ENCODE results near the gene RBM14. TPM values are rescaled to one million over a fixed set of nuclear protein-coding genes. Genes with fewer than 3 reads are reported as not detected.
"Not testable (repeated sequence)": the region's sequence is repeated elsewhere in the genome, so short reads cannot be mapped to it uniquely, and the experiment has no call there.

RBM14 gene
- total RNA-seq, 1 experiment from 2014 or later, result 160 TPM

DNA sequence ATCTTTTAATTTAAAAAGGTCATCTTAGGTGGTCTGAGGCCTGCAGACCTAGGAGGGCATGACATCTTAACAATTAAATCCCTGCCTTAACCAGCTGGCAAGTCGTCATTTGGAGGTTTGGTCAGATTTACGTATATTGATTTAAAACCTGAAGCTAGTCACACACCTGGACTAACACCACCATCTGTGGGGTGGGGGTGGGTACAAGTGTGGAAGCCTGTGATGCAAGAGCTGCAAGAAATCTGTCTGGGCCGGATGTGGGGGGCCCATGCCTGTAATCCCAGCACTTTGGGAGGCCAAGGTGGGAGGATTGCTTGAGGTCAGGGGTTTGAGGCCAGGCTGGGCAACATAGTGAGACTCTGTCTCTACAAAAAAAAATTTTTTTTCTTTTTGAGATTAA lies 35.2 kb upstream of the RBM14 start:
- Histone ChIP-seq H3K27me3 (replicated peaks; ENCODE audit: control insufficient read depth, insufficient read depth, low read length) (no peaks in the 10 kb centered on the region; the same call in 1 of the 2 replicates), H3K4me3 (ENCODE audit: low read depth, low read length) (no peak overlapping the region), H3K9me3 (peaks cover 22% of the 10 kb centered on the region), H3K36me3 (ENCODE audit: control insufficient read depth, insufficient read depth, low read length) (no peaks in the 10 kb centered on the region), H3K4me1 (no peaks in the 10 kb centered on the region)
- ChIA-PET CTCF (interaction anchor here (0.9 kb wide), 1 partner anchor 11 kb away, joined by 6 read pairs; no protein-coding TSS in a partner anchor), POLR2A (interaction anchor here (0.6 kb wide), 1 partner anchor 89 kb away, joined by 4 read pairs; no protein-coding TSS in a partner anchor)
- DNase-seq, result no peak
- no peak overlapping the region for H3K27ac Mint-ChIP-seq (ENCODE audit: unreplicated experiment)
- peaks cover 24% of the 10 kb centered on the region for H3K9me3 Mint-ChIP-seq (ENCODE audit: unreplicated experiment)
- TF ChIP-seq, protein P1, sequence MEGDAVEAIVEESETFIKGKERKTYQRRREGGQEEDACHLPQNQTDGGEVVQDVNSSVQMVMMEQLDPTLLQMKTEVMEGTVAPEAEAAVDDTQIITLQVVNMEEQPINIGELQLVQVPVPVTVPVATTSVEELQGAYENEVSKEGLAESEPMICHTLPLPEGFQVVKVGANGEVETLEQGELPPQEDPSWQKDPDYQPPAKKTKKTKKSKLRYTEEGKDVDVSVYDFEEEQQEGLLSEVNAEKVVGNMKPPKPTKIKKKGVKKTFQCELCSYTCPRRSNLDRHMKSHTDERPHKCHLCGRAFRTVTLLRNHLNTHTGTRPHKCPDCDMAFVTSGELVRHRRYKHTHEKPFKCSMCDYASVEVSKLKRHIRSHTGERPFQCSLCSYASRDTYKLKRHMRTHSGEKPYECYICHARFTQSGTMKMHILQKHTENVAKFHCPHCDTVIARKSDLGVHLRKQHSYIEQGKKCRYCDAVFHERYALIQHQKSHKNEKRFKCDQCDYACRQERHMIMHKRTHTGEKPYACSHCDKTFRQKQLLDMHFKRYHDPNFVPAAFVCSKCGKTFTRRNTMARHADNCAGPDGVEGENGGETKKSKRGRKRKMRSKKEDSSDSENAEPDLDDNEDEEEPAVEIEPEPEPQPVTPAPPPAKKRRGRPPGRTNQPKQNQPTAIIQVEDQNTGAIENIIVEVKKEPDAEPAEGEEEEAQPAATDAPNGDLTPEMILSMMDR (IDR thresholded peaks at IDR 0.05; ENCODE audit: insufficient read depth in 1 of 2, low read depth in 1 of 2, low read length in 1 of 2, severe bottlenecking in 1 of 2, unreplicated experiment in 1 of 2), result no peak
- no TSS peak for BruUV-seq (replicated peaks)
- no peaks in the 10 kb centered on the region for H3K27me3 Mint-ChIP-seq (ENCODE audit: insufficient read depth, unreplicated experiment)
- H3K36me3 Mint-ChIP-seq (ENCODE audit: insufficient read depth, unreplicated experiment), result no peaks in the 10 kb centered on the region
- no peaks in the 10 kb centered on the region for H3K4me1 Mint-ChIP-seq (ENCODE audit: low read depth, unreplicated experiment)
- intact Hi-C loops (cut with micrococcal nuclease; ENCODE audit: unreplicated experiment), result no loop called here
- no peak overlapping the region for H3K4me3 Mint-ChIP-seq (ENCODE audit: unreplicated experiment)

DNA sequence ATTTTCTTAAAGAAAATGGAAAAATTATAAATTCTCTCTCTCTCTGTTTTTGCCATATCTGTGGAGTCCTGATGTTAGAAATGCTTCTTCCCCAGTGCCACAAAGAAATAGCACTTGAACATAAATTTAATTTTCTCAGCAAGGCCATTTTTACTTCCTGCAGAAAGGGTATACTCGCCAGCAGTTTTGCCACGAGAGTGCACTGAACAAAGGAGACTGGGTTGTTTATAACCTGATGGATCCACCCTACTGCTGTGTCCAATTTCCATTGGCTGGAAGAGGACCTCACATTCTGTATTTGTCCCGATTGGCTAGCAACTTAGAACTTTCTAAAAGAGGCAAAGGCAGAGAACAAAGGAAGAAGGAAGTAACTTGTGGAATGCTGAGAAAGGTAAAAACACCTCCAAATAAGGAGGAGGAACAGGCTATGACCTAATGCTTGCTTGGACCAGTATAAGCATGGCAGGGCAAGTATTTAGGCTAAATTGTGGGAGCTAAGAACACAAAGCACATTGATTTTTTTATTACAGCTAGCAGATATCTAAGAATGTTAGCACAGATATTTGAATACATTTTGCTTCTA lies 33.8 kb upstream of the RBM14 start:
- H3K4me3 Mint-ChIP-seq (ENCODE audit: unreplicated experiment); H3K4me1 Mint-ChIP-seq (ENCODE audit: low read depth, unreplicated experiment); intact Hi-C loops (cut with micrococcal nuclease; ENCODE audit: unreplicated experiment); BruUV-seq (replicated peaks); H3K36me3 Mint-ChIP-seq (ENCODE audit: insufficient read depth, unreplicated experiment); POLR2A ChIA-PET; CTCF ChIA-PET; H3K4me1 ChIP-seq; H3K36me3 ChIP-seq (ENCODE audit: control insufficient read depth, insufficient read depth, low read length); H3K27me3 Mint-ChIP-seq (ENCODE audit: insufficient read depth, unreplicated experiment); DNase-seq; H3K4me3 ChIP-seq (ENCODE audit: low read depth, low read length); H3K27ac Mint-ChIP-seq (ENCODE audit: unreplicated experiment); H3K27me3 ChIP-seq (replicated peaks; ENCODE audit: control insufficient read depth, insufficient read depth, low read length): not testable (repeated sequence)
- peaks cover 27% of the 10 kb centered on the region for H3K9me3 ChIP-seq
- H3K9me3 Mint-ChIP-seq (ENCODE audit: unreplicated experiment), result peaks cover 24% of the 10 kb centered on the region

DNA sequence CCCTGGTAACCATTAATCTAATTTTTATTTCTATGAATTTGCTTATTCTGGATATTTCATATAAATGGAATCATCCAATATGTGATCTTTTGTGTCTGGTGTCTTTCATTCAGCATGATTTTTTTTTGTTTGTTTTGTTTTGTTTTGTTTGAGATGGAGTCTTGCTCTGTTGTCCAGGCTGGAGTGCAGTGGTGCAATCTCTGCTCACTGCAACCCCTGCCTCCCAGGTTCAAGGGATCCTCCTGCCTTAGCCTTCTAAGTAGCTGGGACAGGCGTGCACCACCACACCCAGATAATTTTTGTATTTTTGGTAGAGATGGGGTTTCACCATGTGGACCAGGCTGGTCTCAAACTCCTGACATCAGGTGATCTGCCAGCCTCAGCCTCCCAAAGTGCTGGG lies 31.0 kb upstream of the RBM14 start:
- peaks cover 27% of the 10 kb centered on the region for H3K9me3 ChIP-seq
- H3K4me3 Mint-ChIP-seq (ENCODE audit: unreplicated experiment); DNase-seq; intact Hi-C loops (cut with micrococcal nuclease; ENCODE audit: unreplicated experiment); CTCF ChIA-PET; H3K4me1 Mint-ChIP-seq (ENCODE audit: low read depth, unreplicated experiment); H3K27ac Mint-ChIP-seq (ENCODE audit: unreplicated experiment); H3K27me3 ChIP-seq (replicated peaks; ENCODE audit: control insufficient read depth, insufficient read depth, low read length); H3K36me3 ChIP-seq (ENCODE audit: control insufficient read depth, insufficient read depth, low read length); H3K4me1 ChIP-seq; H3K27me3 Mint-ChIP-seq (ENCODE audit: insufficient read depth, unreplicated experiment); H3K4me3 ChIP-seq (ENCODE audit: low read depth, low read length); H3K36me3 Mint-ChIP-seq (ENCODE audit: insufficient read depth, unreplicated experiment); BruUV-seq (replicated peaks): not testable (repeated sequence)
- peaks cover 23% of the 10 kb centered on the region for H3K9me3 Mint-ChIP-seq (ENCODE audit: unreplicated experiment)
- POLR2A ChIA-PET, result interaction anchor here (1.0 kb wide), 1 partner anchor 31 kb away, joined by 5 read pairs; no protein-coding TSS in a partner anchor

DNA sequence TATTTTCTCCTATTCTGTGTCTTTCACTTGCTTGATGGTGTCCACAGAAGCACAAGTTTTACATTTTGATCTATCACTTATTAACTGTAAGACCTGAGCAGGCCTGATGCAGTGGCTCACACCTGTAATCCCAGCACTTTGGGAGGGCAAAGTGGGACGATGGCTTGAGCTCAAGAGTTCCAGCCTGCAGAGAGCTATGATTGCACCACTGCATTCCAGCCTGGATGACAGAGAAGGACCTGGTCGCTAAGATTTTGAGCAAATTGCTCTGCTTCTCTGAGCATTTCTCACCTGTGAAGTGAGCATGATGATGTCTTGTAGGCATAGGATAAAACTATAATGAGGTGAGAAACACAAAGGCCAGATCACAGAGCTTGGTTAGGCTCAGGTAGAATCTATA lies 30.3 kb upstream of the RBM14 start:
- Mint-ChIP-seq H3K36me3 (ENCODE audit: insufficient read depth, unreplicated experiment) (no peaks in the 10 kb centered on the region), H3K27ac (ENCODE audit: unreplicated experiment) (no peak overlapping the region), H3K9me3 (ENCODE audit: unreplicated experiment) (peaks cover 18% of the 10 kb centered on the region), H3K27me3 (ENCODE audit: insufficient read depth, unreplicated experiment) (no peaks in the 10 kb centered on the region), H3K4me3 (ENCODE audit: unreplicated experiment) (no peak overlapping the region), H3K4me1 (ENCODE audit: low read depth, unreplicated experiment) (no peaks in the 10 kb centered on the region)
- BruUV-seq (replicated peaks), result no TSS peak
- Histone ChIP-seq H3K36me3 (ENCODE audit: control insufficient read depth, insufficient read depth, low read length) (no peaks in the 10 kb centered on the region), H3K4me1 (peaks cover 4% of the 10 kb centered on the region), H3K4me3 (ENCODE audit: low read depth, low read length) (no peak overlapping the region), H3K27me3 (replicated peaks; ENCODE audit: control insufficient read depth, insufficient read depth, low read length) (no peaks in the 10 kb centered on the region; the same call in 1 of the 2 replicates), H3K9me3 (peaks cover 27% of the 10 kb centered on the region)
- intact Hi-C loops (cut with micrococcal nuclease; ENCODE audit: unreplicated experiment), result no loop called here
- no peak for DNase-seq
- TF ChIP-seq, protein P1 (IDR thresholded peaks at IDR 0.05; ENCODE audit: insufficient read depth in 1 of 2, low read depth in 1 of 2, low read length in 1 of 2, severe bottlenecking in 1 of 2, unreplicated experiment in 1 of 2), result no peak
- ChIA-PET POLR2A (interaction anchor here (1.0 kb wide), 1 partner anchor 30 kb away, joined by 5 read pairs; no protein-coding TSS in a partner anchor), CTCF (no interaction called here)

DNA sequence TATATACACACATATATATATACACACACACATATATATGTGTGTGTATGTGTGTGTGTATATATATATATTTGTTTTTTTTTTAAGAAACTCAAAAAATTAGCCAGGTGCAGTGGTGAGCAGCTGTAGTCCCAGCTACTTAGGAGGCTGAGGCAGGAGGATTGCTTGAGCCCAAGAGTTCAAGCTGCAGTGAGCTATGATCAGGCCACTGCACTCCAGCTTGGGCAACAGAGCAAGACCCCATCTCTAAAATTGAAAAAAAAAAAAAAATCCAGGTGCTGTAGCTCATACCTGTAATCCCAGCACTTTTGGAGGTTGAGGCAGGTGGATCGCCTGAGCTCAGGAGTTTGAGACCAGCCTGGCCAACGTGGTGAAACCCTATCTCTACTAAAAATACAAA lies 27.1 kb upstream of the RBM14 start:
- ChIA-PET CTCF (interaction anchor here (0.6 to 0.8 kb wide), 3 partner anchors 27 to 1593 kb away, joined by 3 to 6 read pairs (median 3); no protein-coding TSS in a partner anchor), POLR2A (interaction anchor here (2.7 kb wide), 1 partner anchor 27 kb away, joined by 9 read pairs; the partner anchor contains the start of gene RBM14)
- H3K4me3 Mint-ChIP-seq (ENCODE audit: unreplicated experiment); H3K9me3 Mint-ChIP-seq (ENCODE audit: unreplicated experiment); DNase-seq; H3K4me1 Mint-ChIP-seq (ENCODE audit: low read depth, unreplicated experiment); H3K27ac Mint-ChIP-seq (ENCODE audit: unreplicated experiment); BruUV-seq (replicated peaks); H3K27me3 ChIP-seq (replicated peaks; ENCODE audit: control insufficient read depth, insufficient read depth, low read length); intact Hi-C loops (cut with micrococcal nuclease; ENCODE audit: unreplicated experiment); H3K9me3 ChIP-seq; H3K36me3 ChIP-seq (ENCODE audit: control insufficient read depth, insufficient read depth, low read length); H3K4me3 ChIP-seq (ENCODE audit: low read depth, low read length); H3K27me3 Mint-ChIP-seq (ENCODE audit: insufficient read depth, unreplicated experiment): not testable (repeated sequence)
- peaks cover 23% of the 10 kb centered on the region for H3K4me1 ChIP-seq
- H3K36me3 Mint-ChIP-seq (ENCODE audit: insufficient read depth, unreplicated experiment), result peaks cover 14% of the 10 kb centered on the region
